DOHH2 (cell line): ENCODE data around the gene HIC1.

Experiments
- H3F3A ChIP-seq: fragments of 200-600 bp; sonication (generic), shearing (Covaris generic); 2 replicates; pipeline ENCODE4 v1.6.0; 2016; ENCODE audit warnings: antibody characterized with exemption, mild to moderate bottlenecking; ENCODE audit not compliant: control insufficient read depth, insufficient read depth
- H3K27ac ChIP-seq: fragments of 200-600 bp; sonication (generic); 2 replicates; pipeline ENCODE4 v1.5.1; 2014; ENCODE audit warnings: low read depth, mild to moderate bottlenecking, low read length, moderate library complexity
- H3K27me3 ChIP-seq: fragments of 200-600 bp; sonication (generic); 2 replicates; pipeline ENCODE4 v1.6.1; 2014; ENCODE audit warnings: mild to moderate bottlenecking, low read length, mixed read lengths; ENCODE audit not compliant: control insufficient read depth
- H3K36me3 ChIP-seq: fragments of 200-600 bp; sonication (generic); 2 replicates; pipeline ENCODE4 v1.6.1; 2014; ENCODE audit warnings: mild to moderate bottlenecking, low read length, moderate library complexity, mixed read lengths; ENCODE audit not compliant: control insufficient read depth
- H3K4me1 ChIP-seq: fragments of 200-600 bp; sonication (generic); 2 replicates; pipeline ENCODE4 v1.6.1; 2014; ENCODE audit warnings: mild to moderate bottlenecking, low read length, mixed read lengths; ENCODE audit not compliant: control insufficient read depth
- H3K4me2 ChIP-seq: fragments of 200-600 bp; sonication (generic); 2 replicates; pipeline ENCODE4 v1.6.0; 2014; ENCODE audit warnings: mild to moderate bottlenecking, low read length, moderate library complexity
- H3K4me3 ChIP-seq: fragments of 200-600 bp; sonication (generic); 2 replicates; pipeline ENCODE4 v1.5.1; 2014; ENCODE audit warnings: mild to moderate bottlenecking, low read length, mixed read lengths
- H3K79me2 ChIP-seq: fragments of 200-600 bp; sonication (generic); 2 replicates; pipeline ENCODE4 v1.6.1; 2014; ENCODE audit warnings: mild to moderate bottlenecking, low read length, mixed read lengths; ENCODE audit not compliant: control insufficient read depth
- H3K9me2 ChIP-seq: fragments of 200-600 bp; sonication (generic); replicated peaks from 2 replicates; pipeline ENCODE4 v1.6.1; 2014; ENCODE audit warnings: mild to moderate bottlenecking, low read length, mixed read lengths; ENCODE audit not compliant: control insufficient read depth
- H3K9me3 ChIP-seq: fragments of 200-600 bp; sonication (generic); 2 replicates; pipeline ENCODE4 v1.6.1; 2014; ENCODE audit warnings: antibody characterized with exemption, low read length, mixed read lengths; ENCODE audit not compliant: control insufficient read depth, insufficient read depth
- H4K20me1 ChIP-seq: fragments of 200-600 bp; sonication (generic); 2 replicates; pipeline ENCODE4 v1.6.0; 2014; ENCODE audit warnings: low read depth, mild to moderate bottlenecking, antibody characterized with exemption, low read length, moderate library complexity; ENCODE audit not compliant: control insufficient read depth, insufficient read depth
- EZH2phosphoT487 ChIP-seq: fragments of 200-600 bp; sonication (generic); IDR thresholded peaks from 2 replicates; pipeline ENCODE4 v1.6.1; 2017; ENCODE audit warnings: borderline replicate concordance, mild to moderate bottlenecking, antibody characterized with exemption, low read length, moderate library complexity, mixed read lengths
- TF ChIP-seq, protein P1 (sequence below): fragments of 200-600 bp; sonication (generic); IDR thresholded peaks from one replicate; pipeline ENCODE4 v1.5.1; 2014; ENCODE audit warnings: antibody characterized with exemption, mild to moderate bottlenecking, low read depth, low read length; ENCODE audit not compliant: poor library complexity, severe bottlenecking

The HIC1 gene

DNA sequence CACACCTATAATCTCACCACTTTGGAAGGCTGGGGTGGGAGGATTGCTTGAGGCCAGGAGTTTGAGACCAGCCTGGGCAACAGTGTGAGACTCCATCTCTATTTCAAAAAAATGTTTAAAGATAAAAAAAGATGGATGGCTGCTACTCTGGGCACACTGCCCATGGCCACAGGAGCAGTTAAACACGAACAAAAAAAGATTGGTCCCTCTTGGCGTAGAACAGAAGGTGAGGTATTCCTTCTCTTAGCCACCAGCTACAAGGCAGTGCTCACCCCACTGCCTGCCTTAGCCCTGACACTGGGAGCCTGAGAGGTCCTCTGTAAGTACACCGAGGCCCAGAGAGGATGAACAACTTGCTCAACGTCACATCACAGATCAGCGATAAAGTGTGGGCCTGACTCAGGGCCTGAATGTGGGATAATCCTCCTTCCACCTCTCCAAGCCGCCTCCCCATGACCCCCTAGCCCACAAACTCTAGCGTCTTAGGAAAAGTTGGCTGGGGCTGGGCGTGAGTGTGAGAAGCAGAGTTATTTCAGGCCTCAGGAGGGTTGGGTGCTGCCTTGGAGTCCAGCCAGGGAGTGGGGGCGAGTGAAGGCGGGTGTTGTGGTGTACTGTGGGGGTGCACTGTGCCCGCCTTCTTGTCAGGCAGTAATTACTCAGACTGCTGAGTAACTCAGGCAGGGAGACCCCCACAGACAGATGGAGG is 27.2 kb upstream of the HIC1 start:
- no peak overlapping the region for H3K27ac ChIP-seq
- H3F3A ChIP-seq: no peaks in the 10 kb centered on the region
- H3K79me2 ChIP-seq: peaks cover 19% of the 10 kb centered on the region
- H3K4me2 ChIP-seq: no peak overlapping the region
- no peaks in the 10 kb centered on the region for H3K36me3 ChIP-seq
- peaks cover 42% of the 10 kb centered on the region for H3K27me3 ChIP-seq
- H3K9me3 ChIP-seq: no peaks in the 10 kb centered on the region
- no peak overlapping the region for H3K4me3 ChIP-seq
- H3K9me2 ChIP-seq: no peaks in the 10 kb centered on the region
- no peak for TF ChIP-seq EZH2phosphoT487
- TF ChIP-seq, protein P1, sequence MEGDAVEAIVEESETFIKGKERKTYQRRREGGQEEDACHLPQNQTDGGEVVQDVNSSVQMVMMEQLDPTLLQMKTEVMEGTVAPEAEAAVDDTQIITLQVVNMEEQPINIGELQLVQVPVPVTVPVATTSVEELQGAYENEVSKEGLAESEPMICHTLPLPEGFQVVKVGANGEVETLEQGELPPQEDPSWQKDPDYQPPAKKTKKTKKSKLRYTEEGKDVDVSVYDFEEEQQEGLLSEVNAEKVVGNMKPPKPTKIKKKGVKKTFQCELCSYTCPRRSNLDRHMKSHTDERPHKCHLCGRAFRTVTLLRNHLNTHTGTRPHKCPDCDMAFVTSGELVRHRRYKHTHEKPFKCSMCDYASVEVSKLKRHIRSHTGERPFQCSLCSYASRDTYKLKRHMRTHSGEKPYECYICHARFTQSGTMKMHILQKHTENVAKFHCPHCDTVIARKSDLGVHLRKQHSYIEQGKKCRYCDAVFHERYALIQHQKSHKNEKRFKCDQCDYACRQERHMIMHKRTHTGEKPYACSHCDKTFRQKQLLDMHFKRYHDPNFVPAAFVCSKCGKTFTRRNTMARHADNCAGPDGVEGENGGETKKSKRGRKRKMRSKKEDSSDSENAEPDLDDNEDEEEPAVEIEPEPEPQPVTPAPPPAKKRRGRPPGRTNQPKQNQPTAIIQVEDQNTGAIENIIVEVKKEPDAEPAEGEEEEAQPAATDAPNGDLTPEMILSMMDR: no peak
- peaks cover 20% of the 10 kb centered on the region for H3K4me1 ChIP-seq
- H4K20me1 ChIP-seq: no peaks in the 10 kb centered on the region

DNA sequence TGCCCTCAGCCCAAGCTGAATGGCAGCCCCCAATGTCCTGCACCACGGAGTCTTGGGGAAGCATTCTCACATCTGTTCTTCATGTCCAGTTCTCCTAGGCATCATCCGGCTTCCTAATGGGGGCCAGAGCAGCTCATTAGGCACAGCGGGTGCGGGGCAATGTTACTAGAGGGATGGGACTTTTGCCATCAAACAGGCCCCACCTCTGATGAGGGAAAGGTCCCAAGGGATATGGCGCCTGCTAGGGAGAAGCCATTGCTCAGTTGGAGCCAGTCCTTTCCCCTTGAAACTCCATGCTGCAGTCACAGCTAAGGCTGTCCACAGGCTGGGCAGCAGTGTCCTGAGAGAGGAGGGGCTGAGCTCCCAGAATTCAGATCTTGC is 26.7 kb upstream of the HIC1 start:
- Histone ChIP-seq H3K9me3 (no peaks in the 10 kb centered on the region), H3K4me2 (no peak overlapping the region), H3F3A (no peaks in the 10 kb centered on the region), H4K20me1 (no peaks in the 10 kb centered on the region), H3K4me3 (no peak overlapping the region), H3K4me1 (peaks cover 20% of the 10 kb centered on the region), H3K27ac (no peak overlapping the region), H3K79me2 (peaks cover 19% of the 10 kb centered on the region), H3K36me3 (no peaks in the 10 kb centered on the region), H3K27me3 (peaks cover 37% of the 10 kb centered on the region), H3K9me2 (no peaks in the 10 kb centered on the region)
- TF ChIP-seq, protein P1: no peak
- no peak for TF ChIP-seq EZH2phosphoT487

DNA sequence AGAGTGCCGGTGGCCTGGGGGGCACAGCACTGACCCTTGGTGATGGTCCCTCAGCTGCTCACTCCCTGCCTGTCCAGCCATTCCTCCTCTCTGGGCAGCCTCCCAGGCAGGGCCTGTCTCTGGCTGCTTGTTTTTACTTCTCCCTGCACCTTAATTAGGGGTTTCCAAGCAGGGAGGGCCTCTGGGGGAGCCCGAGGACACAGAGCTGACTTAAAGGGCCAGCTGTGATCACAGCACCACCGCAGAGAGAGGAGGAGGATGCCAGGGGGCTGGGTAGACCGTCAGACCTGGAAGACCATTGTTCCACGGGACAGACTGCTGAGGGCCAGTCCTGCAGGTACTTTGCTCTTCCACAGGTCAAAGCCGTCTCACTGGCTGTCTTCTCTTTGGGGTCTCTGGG is 26.2 kb upstream of the HIC1 start:
- no peak overlapping the region for H3K4me3 ChIP-seq
- peaks cover 4% of the 10 kb centered on the region; the same call in 1 of the 2 replicates for H3K36me3 ChIP-seq
- H4K20me1 ChIP-seq: no peaks in the 10 kb centered on the region
- H3K9me3 ChIP-seq: no peaks in the 10 kb centered on the region
- peaks cover 35% of the 10 kb centered on the region for H3K27me3 ChIP-seq
- TF ChIP-seq EZH2phosphoT487: no peak
- TF ChIP-seq, protein P1: no peak
- no peak overlapping the region for H3K27ac ChIP-seq
- H3K9me2 ChIP-seq: no peaks in the 10 kb centered on the region
- H3K4me1 ChIP-seq: peaks cover 24% of the 10 kb centered on the region
- peaks cover 19% of the 10 kb centered on the region for H3K79me2 ChIP-seq
- H3K4me2 ChIP-seq: no peak overlapping the region
- H3F3A ChIP-seq: no peaks in the 10 kb centered on the region
